Measurements from ENCODE around the gene NAV2.

DNA sequence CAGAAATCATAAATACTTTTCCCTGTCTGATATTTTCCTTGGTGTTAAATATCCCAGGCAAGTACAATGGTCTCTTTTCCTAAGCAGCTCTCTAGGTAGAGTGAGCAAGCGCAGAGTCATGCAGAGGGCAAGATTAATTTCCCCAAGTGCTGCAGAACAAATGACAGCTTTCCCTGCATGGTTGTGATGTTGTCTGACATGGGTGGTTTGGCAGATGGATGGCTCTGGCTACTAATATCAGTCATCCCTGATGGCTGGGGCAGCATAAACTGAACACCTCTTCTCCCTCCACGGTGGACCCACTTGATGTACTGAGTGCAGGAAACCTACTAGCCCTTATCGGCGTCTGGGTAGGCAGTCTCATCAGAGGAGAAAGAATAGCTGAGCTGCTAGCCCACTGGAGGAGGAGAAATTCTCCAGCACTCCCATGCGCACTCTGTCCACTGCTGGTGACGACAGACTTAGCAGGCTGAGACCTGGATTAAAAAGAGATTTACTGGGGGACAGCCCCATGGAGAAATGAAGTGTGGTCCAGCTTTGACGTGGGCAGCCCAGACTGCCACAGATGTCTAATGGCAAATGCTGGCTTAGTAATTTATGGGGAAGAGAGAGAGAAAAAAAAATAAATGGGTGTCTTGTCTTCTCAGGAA, 244.8 kb downstream of the NAV2 start:
- TF ChIP-seq, protein P1, sequence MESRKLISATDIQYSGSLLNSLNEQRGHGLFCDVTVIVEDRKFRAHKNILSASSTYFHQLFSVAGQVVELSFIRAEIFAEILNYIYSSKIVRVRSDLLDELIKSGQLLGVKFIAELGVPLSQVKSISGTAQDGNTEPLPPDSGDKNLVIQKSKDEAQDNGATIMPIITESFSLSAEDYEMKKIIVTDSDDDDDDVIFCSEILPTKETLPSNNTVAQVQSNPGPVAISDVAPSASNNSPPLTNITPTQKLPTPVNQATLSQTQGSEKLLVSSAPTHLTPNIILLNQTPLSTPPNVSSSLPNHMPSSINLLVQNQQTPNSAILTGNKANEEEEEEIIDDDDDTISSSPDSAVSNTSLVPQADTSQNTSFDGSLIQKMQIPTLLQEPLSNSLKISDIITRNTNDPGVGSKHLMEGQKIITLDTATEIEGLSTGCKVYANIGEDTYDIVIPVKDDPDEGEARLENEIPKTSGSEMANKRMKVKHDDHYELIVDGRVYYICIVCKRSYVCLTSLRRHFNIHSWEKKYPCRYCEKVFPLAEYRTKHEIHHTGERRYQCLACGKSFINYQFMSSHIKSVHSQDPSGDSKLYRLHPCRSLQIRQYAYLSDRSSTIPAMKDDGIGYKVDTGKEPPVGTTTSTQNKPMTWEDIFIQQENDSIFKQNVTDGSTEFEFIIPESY (IDR thresholded peaks at IDR 0.05; ENCODE audit: extremely low read depth, insufficient replicate concordance, low read length): no peak
- TF ChIP-seq CTCF (IDR thresholded peaks at IDR 0.05 in 2 of 3, conservative IDR thresholded peaks at IDR 0.05 in 1 of 3; ENCODE audit: borderline replicate concordance in 1 of 3, insufficient read depth in 1 of 3, low read depth in 2 of 3, low read length in 2 of 3): no peak
- no peak for TF ChIP-seq CBX3 (IDR thresholded peaks at IDR 0.05; ENCODE audit: low read depth)
- no peak for TF ChIP-seq REST (IDR thresholded peaks at IDR 0.05; ENCODE audit: low read depth)
- no peak for TF ChIP-seq ZFX (IDR thresholded peaks at IDR 0.05)

Data from HCT116 (cell line).